BE2C (cell line): ENCODE data around the gene POLQ.

Experiments
- DNase-seq: peaks from one replicate; pipeline ENCODE4 v3.0.0-alpha.2; 2020
- H3K27me3 ChIP-seq: fragments of 250-450 bp; sonication (Bioruptor Pico); 2 replicates; pipeline ENCODE4 v1.5.1; 2020; ENCODE audit warnings: mild to moderate bottlenecking
- H3K36me3 ChIP-seq: fragments of 250-450 bp; sonication (Bioruptor Pico); 2 replicates; pipeline ENCODE4 v1.5.1; 2020; ENCODE audit warnings: mild to moderate bottlenecking
- H3K4me1 ChIP-seq: fragments of 250-450 bp; sonication (Bioruptor Pico); 2 replicates; pipeline ENCODE4 v1.5.1; 2020
- H3K4me3 ChIP-seq: 2 replicates; pipeline ENCODE4 v1.5.1; 2011; ENCODE audit warnings: low read depth, low read length
- H3K9me3 ChIP-seq: fragments of 250-450 bp; sonication (Bioruptor Pico); 2 replicates; pipeline ENCODE4 v1.5.1; 2020
- TF ChIP-seq, protein P1 (sequence below): IDR thresholded peaks from 2 replicates; pipeline ENCODE4 v1.5.1; 2012; ENCODE audit warnings: mild to moderate bottlenecking, low read depth, low read length

The POLQ gene

GRCh38 chr3:121430664-121431215 lies 115.0 kb downstream of the POLQ start:
- no peak for DNase-seq
- Histone ChIP-seq H3K4me3 (no peak overlapping the region), H3K4me1 (no peaks in the 10 kb centered on the region), H3K36me3 (peaks cover 41% of the 10 kb centered on the region), H3K9me3 (no peaks in the 10 kb centered on the region), H3K27me3 (no peaks in the 10 kb centered on the region)
- TF ChIP-seq, protein P1, sequence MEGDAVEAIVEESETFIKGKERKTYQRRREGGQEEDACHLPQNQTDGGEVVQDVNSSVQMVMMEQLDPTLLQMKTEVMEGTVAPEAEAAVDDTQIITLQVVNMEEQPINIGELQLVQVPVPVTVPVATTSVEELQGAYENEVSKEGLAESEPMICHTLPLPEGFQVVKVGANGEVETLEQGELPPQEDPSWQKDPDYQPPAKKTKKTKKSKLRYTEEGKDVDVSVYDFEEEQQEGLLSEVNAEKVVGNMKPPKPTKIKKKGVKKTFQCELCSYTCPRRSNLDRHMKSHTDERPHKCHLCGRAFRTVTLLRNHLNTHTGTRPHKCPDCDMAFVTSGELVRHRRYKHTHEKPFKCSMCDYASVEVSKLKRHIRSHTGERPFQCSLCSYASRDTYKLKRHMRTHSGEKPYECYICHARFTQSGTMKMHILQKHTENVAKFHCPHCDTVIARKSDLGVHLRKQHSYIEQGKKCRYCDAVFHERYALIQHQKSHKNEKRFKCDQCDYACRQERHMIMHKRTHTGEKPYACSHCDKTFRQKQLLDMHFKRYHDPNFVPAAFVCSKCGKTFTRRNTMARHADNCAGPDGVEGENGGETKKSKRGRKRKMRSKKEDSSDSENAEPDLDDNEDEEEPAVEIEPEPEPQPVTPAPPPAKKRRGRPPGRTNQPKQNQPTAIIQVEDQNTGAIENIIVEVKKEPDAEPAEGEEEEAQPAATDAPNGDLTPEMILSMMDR, result no peak

DNA sequence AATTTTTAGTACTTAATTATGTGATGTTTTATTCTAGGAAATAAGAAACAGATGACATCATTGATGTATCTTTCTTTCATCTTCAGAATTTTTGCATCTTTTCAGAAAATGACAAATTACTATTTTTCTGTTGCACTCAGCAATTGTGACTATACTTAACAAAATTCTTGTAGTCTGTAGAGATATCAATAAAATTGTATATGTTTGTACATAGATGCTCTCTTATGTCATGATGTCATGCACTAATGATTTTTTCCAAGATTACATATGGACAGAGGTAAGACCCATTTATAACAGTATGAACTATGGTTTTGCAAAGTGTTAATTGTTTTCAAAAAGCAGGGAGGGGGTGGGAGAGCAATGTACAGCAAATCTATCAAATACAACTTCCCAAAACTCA lies 121.2 kb downstream of the POLQ start:
- Histone ChIP-seq H3K4me3 (no peak overlapping the region), H3K36me3 (peaks cover 12% of the 10 kb centered on the region), H3K27me3 (no peaks in the 10 kb centered on the region), H3K9me3 (no peaks in the 10 kb centered on the region), H3K4me1 (no peaks in the 10 kb centered on the region)
- DNase-seq, result no peak
- TF ChIP-seq, protein P1, result no peak

DNA sequence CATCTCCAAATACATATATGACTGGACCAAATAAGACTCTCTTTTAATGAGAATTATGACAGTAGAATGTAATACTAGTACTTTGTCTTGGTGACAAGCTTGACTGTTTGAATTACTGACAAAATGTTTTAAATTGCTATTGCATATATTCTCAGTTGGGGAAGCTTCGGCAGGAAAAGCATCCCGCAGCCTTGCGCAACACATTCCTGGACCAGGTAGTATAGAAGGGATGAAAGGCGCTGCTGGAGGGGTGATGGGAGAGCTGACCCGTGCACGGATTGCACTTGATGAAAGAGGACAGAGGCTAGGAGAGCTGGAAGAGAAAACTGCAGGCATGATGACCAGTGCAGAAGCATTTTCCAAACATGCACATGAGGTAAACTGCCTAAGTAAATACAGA lies 127.6 kb downstream of the POLQ start:
- TF ChIP-seq, protein P1, result no peak
- Histone ChIP-seq H3K36me3 (no peaks in the 10 kb centered on the region), H3K9me3 (no peaks in the 10 kb centered on the region), H3K27me3 (no peaks in the 10 kb centered on the region), H3K4me3 (no peak overlapping the region), H3K4me1 (no peaks in the 10 kb centered on the region)
- no peak for DNase-seq

GRCh38 chr3:121414924-121415323 lies 130.9 kb downstream of the POLQ start:
- no peaks in the 10 kb centered on the region for H3K27me3 ChIP-seq
- TF ChIP-seq, protein P1, result no peak
- H3K9me3 ChIP-seq, result no peaks in the 10 kb centered on the region
- no peak for DNase-seq
- H3K36me3 ChIP-seq, result no peaks in the 10 kb centered on the region
- H3K4me1 ChIP-seq, result no peaks in the 10 kb centered on the region
- H3K4me3 ChIP-seq, result no peak overlapping the region

DNA sequence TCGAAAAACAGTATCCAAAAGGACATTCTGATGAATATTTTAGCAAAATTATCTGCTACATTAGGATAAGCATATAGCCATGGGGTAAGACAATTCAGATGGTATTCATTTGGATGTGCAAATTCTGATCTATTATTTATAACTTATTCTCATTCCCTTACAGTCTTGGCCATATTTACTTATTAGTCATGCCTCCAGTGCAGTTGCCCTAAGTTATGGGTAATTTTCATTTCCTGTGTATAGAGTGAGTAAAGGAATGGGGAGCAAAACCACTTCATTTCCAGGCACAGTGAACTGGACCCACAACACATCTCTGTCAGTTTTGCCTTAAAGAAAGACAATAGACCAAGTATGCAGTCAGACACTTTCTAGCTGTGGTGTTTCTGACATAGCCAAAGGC lies 134.3 kb downstream of the POLQ start:
- TF ChIP-seq, protein P1, result no peak
- H3K36me3 ChIP-seq, result no peaks in the 10 kb centered on the region
- no peaks in the 10 kb centered on the region for H3K4me1 ChIP-seq
- DNase-seq, result no peak
- H3K27me3 ChIP-seq, result no peaks in the 10 kb centered on the region; the same call in 1 of the 2 replicates
- no peaks in the 10 kb centered on the region for H3K9me3 ChIP-seq
- H3K4me3 ChIP-seq, result no peak overlapping the region

DNA sequence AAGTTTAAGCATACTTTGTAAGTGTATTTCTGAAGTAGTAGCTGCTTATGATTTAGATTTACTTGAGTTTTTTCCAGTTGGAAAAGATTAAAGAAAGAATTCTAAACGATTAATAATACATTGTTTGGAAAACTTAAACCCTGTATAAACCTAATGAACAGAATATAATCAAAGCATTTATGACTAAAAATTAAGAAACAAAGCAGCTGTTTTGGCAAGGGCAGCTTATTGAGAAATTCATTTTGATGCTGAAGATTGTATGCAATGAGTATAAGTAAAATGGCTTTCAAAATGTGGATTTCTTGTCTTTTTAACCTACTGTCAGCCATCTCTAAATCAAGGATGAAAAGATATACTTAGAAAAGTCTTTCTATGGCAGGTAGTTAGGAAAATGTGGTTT lies 140.2 kb downstream of the POLQ start:
- H3K4me1 ChIP-seq, result no peaks in the 10 kb centered on the region
- no peaks in the 10 kb centered on the region for H3K9me3 ChIP-seq
- DNase-seq, result no peak
- no peaks in the 10 kb centered on the region for H3K36me3 ChIP-seq
- no peak overlapping the region for H3K4me3 ChIP-seq
- TF ChIP-seq, protein P1, result no peak
- no peaks in the 10 kb centered on the region; the same call in 1 of the 2 replicates for H3K27me3 ChIP-seq
